Common myeloid progenitor, CD34-positive (primary cell): Measurements from ENCODE around the gene LGI4.
A peak's percentile ranks its signal among the peaks of the same experiment; 100 is the strongest.

Experiments
- CTCF ChIA-PET: fragments of 350-600 bp; sonication (Branson Sonifier 250); formaldehyde crosslinking; loops from one replicate; lab custom pipeline; 2021; ENCODE audit warnings: antibody characterized with exemption; lab: Charles Lee
- POLR2A ChIA-PET: fragments of 350-600 bp; sonication (Branson Sonifier 250); formaldehyde crosslinking; loops from one replicate; lab custom pipeline; 2021; ENCODE audit warnings: antibody characterized with exemption; lab: Charles Lee
- DNase-seq, 3 donors: peaks; one replicate each; pipeline versions ENCODE4 v3.0.0 to v3.0.0-alpha.2; 2013
- H3K27ac ChIP-seq, 2 experiments: 1 replicate in 1 of 2; 2 replicates in 1 of 2; pipeline ENCODE4 v1.7.0; 2013; ENCODE audit warnings: inconsistent platforms in 2 of 2, low read length in 2 of 2, mild to moderate bottlenecking in 2 of 2, low read depth in 1 of 2, moderate library complexity in 1 of 2; ENCODE audit not compliant: severe bottlenecking in 2 of 2, insufficient read depth in 1 of 2, poor library complexity in 1 of 2
- H3K27me3 ChIP-seq, 5 experiments: replicated peaks in 2 of 5; 1 replicate in 3 of 5; 2 replicates in 2 of 5; pipeline versions ENCODE4 v1.6.1 to v1.7.0; 2013; ENCODE audit warnings: low read length in 4 of 5, mild to moderate bottlenecking in 2 of 5, moderate library complexity in 2 of 5, inconsistent platforms in 1 of 5; ENCODE audit not compliant: insufficient read depth in 5 of 5, control insufficient read depth in 4 of 5
- H3K36me3 ChIP-seq, 4 experiments: 1 replicate in 2 of 4; 2 replicates in 2 of 4; pipeline versions ENCODE4 v1.6.1 to v1.7.0; 2013; ENCODE audit warnings: low read length in 3 of 4, control low read depth in 1 of 4, mild to moderate bottlenecking in 1 of 4; ENCODE audit not compliant: control insufficient read depth in 4 of 4, insufficient read depth in 4 of 4
- H3K4me1 ChIP-seq, 4 experiments: 1 replicate in 3 of 4; 2 replicates in 1 of 4; pipeline versions ENCODE4 v1.6.1 to v1.7.1; 2013; ENCODE audit warnings: low read length in 3 of 4, mild to moderate bottlenecking in 3 of 4, control low read depth in 1 of 4, inconsistent platforms in 1 of 4, moderate library complexity in 1 of 4; ENCODE audit not compliant: control insufficient read depth in 4 of 4, insufficient read depth in 4 of 4; ENCODE audit errors: control extremely low read depth in 1 of 4
- H3K4me3 ChIP-seq, 7 experiments: 1 replicate in 4 of 7; 2 replicates in 3 of 7; pipeline versions ENCODE4 v1.5.1 to v1.7.0; 2013; ENCODE audit warnings: mild to moderate bottlenecking in 7 of 7, low read length in 6 of 7, moderate library complexity in 6 of 7, inconsistent platforms in 2 of 7, low read depth in 2 of 7, control low read depth in 1 of 7; ENCODE audit not compliant: insufficient read depth in 4 of 7, control insufficient read depth in 1 of 7; ENCODE audit errors: extremely low read depth in 1 of 7
- H3K9me3 ChIP-seq, 5 experiments: 1 replicate in 4 of 5; 2 replicates in 1 of 5; pipeline versions ENCODE4 v1.6.1 to v1.7.1; 2013; ENCODE audit warnings: low read length in 4 of 5, mild to moderate bottlenecking in 2 of 5, inconsistent platforms in 1 of 5, low read depth in 1 of 5, moderate library complexity in 1 of 5; ENCODE audit not compliant: control insufficient read depth in 4 of 5, insufficient read depth in 2 of 5; ENCODE audit errors: control extremely low read depth in 1 of 5
- WGBS: methylation state at CpG from one replicate; pipeline ENCODE4 v1.1.5; 2013; ENCODE audit not compliant: insufficient coverage; 5-methylcytosine and 5-hydroxymethylcytosine counted together

LGI4 gene

GRCh38 chr19:35138305-35138892 is 3.5 kb upstream of the LGI4 start, which contains the start of gene FXYD1:
FXYD1 (plus strand) TSS chr19:35138824; CDS start chr19:35140080, 1,256 bp downstream.
- Histone ChIP-seq H3K27me3 (peaks cover 0 to 16% (median 10%) of the 10 kb centered on the region in 5 experiments), H3K9me3 (no peaks in the 10 kb centered on the region), H3K27ac (no peak within 1 kb of the TSS), H3K4me1 (peaks cover 0 to 29% (median 25%) of the 10 kb centered on the region in 4 experiments), H3K36me3 (no peaks in the 10 kb centered on the region), H3K4me3 (no peak within 1 kb of the TSS)
- DNase-seq: no peak
- CTCF ChIA-PET: interaction anchor here (1.1 to 5.7 kb wide), 6 partner anchors 15 to 94 kb away, joined by 3 to 39 read pairs (median 8); no protein-coding TSS in a partner anchor
- 98% methylated on average over 6 of the region's 18 CpGs for WGBS
- POLR2A ChIA-PET: no interaction called here

- ChIA-PET POLR2A (no interaction called here), CTCF (interaction anchor here (1.0 to 5.7 kb wide), 17 partner anchors 9 to 124 kb away, joined by 3 to 54 read pairs (median 9); partner anchors contain the start of gene FXYD3)
- H3K9me3 ChIP-seq: no peaks in the 10 kb centered on the region
- no peaks in the 10 kb centered on the region for H3K36me3 ChIP-seq
- H3K4me1 ChIP-seq: peaks cover 0 to 20% (median 15%) of the 10 kb centered on the region in 4 experiments
- H3K4me3 ChIP-seq: no peak overlapping the region
- no peak overlapping the region for H3K27ac ChIP-seq
- DNase-seq: no peak
- H3K27me3 ChIP-seq: peaks cover 0 to 7% (median 6%) of the 10 kb centered on the region in 5 experiments
- 68% methylated on average over 6 of the region's 9 CpGs for WGBS
Observed at GRCh38 chr19:35136977-35137702, 2.3 kb upstream of the LGI4 start.

- no peaks in the 10 kb centered on the region for H3K36me3 ChIP-seq
- peaks cover 0 to 3% (median 0%) of the 10 kb centered on the region in 5 experiments for H3K27me3 ChIP-seq
- no peaks in the 10 kb centered on the region for H3K9me3 ChIP-seq
- peaks cover 0 to 11% (median 6%) of the 10 kb centered on the region in 4 experiments for H3K4me1 ChIP-seq
- DNase-seq: no peak
- POLR2A ChIA-PET: interaction anchor here (1.3 kb wide), 1 partner anchor 12 kb away, joined by 6 read pairs; no protein-coding TSS in a partner anchor
- 97% methylated on average over 10 of the region's 11 CpGs for WGBS
- H3K4me3 ChIP-seq: no peak overlapping the region
- CTCF ChIA-PET: interaction anchor here (0.6 to 5.7 kb wide), 26 partner anchors 9 to 160 kb away, joined by 3 to 54 read pairs (median 6); partner anchors contain the start of gene FXYD3
- H3K27ac ChIP-seq: no peak overlapping the region
Observed at GRCh38 chr19:35136231-35136630, 1.4 kb upstream of the LGI4 start.

GRCh38 chr19:35135389-35135909 is 590 bp upstream of the LGI4 start:
- Histone ChIP-seq H3K4me1 (peaks cover 0 to 8% (median 1%) of the 10 kb centered on the region in 4 experiments), H3K36me3 (no peaks in the 10 kb centered on the region), H3K4me3 (no peak overlapping the region), H3K27me3 (peaks cover 0 to under 1% (median 0%) of the 10 kb centered on the region in 5 experiments), H3K27ac (no peak overlapping the region), H3K9me3 (no peaks in the 10 kb centered on the region)
- WGBS: no CpG with 5 or more reads among the region's 7 CpGs
- peak; percentile 75 to 87 (median 85) for DNase-seq
- ChIA-PET POLR2A (interaction anchor here (1.3 kb wide), 1 partner anchor 11 kb away, joined by 6 read pairs; no protein-coding TSS in a partner anchor), CTCF (interaction anchor here (0.6 to 5.7 kb wide), 26 partner anchors 8 to 161 kb away, joined by 3 to 54 read pairs (median 6); partner anchors contain the start of gene FXYD3)

- CTCF ChIA-PET: interaction anchor here (1.0 to 5.7 kb wide), 5 partner anchors 11 to 89 kb away, joined by 3 to 54 read pairs (median 39); partner anchors contain the start of gene FXYD3
- POLR2A ChIA-PET: no interaction called here
- Histone ChIP-seq H3K36me3 (no peaks in the 10 kb centered on the region), H3K27me3 (no peaks in the 10 kb centered on the region), H3K9me3 (no peaks in the 10 kb centered on the region), H3K4me3 (no peak overlapping the region), H3K27ac (no peak overlapping the region), H3K4me1 (peaks cover 0 to 2% (median under 1%) of the 10 kb centered on the region in 4 experiments)
- WGBS: 99% methylated on average over 9 of the region's 11 CpGs
- DNase-seq: no peak
Observed at GRCh38 chr19:35133826-35134225, 1.0 kb downstream of the LGI4 start.

GRCh38 chr19:35132254-35132653 is 2.6 kb downstream of the LGI4 start:
- no peak for DNase-seq
- H3K4me3 ChIP-seq: no peak overlapping the region
- CTCF ChIA-PET: interaction anchor here (1.0 kb wide), 1 partner anchor 13 kb away, joined by 3 read pairs; no protein-coding TSS in a partner anchor
- POLR2A ChIA-PET: no interaction called here
- H3K9me3 ChIP-seq: no peaks in the 10 kb centered on the region
- H3K27ac ChIP-seq: no peak overlapping the region
- no peaks in the 10 kb centered on the region for H3K27me3 ChIP-seq
- H3K36me3 ChIP-seq: no peaks in the 10 kb centered on the region
- H3K4me1 ChIP-seq: peaks cover 0 to 2% (median 0%) of the 10 kb centered on the region in 4 experiments
